ENCODE data around the gene PLXNA4.

DNA sequence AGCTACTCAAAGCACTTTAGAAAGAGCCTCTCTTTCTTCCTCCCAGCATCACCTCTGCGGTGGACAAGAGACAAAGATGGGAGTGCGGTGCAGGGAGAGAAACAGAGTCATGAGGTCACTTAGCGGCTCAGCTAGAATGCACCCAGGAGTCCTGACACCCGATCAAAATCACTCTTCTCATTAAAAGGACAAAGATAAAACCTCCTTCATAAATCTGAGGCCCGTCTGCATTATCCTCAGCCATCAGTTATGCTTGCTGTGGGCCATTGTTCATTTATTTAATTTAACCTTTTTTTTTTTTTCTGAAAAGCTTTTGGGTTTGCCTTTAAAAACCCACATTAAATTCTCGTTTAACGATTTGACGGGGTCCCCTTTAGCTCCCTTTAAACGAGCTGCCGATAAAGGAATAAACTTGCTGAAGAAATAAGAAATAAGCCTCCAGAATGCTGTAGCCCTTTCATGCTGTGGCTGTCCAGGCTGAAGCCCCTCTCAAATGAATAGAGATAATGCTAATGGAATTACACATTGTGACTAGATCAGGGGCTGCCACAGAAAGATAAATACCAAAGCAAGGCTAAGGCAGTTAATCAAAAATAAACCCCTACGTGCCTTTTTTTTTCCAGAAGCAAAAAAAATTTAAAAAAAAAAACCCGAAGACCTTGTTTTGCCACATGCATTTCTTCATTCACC is 16.1 kb upstream of the PLXNA4 start:
- TF ChIP-seq, protein P1, sequence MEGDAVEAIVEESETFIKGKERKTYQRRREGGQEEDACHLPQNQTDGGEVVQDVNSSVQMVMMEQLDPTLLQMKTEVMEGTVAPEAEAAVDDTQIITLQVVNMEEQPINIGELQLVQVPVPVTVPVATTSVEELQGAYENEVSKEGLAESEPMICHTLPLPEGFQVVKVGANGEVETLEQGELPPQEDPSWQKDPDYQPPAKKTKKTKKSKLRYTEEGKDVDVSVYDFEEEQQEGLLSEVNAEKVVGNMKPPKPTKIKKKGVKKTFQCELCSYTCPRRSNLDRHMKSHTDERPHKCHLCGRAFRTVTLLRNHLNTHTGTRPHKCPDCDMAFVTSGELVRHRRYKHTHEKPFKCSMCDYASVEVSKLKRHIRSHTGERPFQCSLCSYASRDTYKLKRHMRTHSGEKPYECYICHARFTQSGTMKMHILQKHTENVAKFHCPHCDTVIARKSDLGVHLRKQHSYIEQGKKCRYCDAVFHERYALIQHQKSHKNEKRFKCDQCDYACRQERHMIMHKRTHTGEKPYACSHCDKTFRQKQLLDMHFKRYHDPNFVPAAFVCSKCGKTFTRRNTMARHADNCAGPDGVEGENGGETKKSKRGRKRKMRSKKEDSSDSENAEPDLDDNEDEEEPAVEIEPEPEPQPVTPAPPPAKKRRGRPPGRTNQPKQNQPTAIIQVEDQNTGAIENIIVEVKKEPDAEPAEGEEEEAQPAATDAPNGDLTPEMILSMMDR (IDR thresholded peaks at IDR 0.05) = no peak
- no peak for TF ChIP-seq EZH2 (IDR thresholded peaks at IDR 0.05; ENCODE audit: borderline replicate concordance, insufficient read depth, low read depth, low read length, poor library complexity, severe bottlenecking)

Measured in B cell (primary cell).